ENCODE results near the gene SLC51B.
A peak's percentile ranks its signal among the peaks of the same experiment; 100 is the strongest.
"Not testable (repeated sequence)": the region's sequence is repeated elsewhere in the genome, so short reads cannot be mapped to it uniquely, and the experiment has no call there.

The SLC51B gene

DNA sequence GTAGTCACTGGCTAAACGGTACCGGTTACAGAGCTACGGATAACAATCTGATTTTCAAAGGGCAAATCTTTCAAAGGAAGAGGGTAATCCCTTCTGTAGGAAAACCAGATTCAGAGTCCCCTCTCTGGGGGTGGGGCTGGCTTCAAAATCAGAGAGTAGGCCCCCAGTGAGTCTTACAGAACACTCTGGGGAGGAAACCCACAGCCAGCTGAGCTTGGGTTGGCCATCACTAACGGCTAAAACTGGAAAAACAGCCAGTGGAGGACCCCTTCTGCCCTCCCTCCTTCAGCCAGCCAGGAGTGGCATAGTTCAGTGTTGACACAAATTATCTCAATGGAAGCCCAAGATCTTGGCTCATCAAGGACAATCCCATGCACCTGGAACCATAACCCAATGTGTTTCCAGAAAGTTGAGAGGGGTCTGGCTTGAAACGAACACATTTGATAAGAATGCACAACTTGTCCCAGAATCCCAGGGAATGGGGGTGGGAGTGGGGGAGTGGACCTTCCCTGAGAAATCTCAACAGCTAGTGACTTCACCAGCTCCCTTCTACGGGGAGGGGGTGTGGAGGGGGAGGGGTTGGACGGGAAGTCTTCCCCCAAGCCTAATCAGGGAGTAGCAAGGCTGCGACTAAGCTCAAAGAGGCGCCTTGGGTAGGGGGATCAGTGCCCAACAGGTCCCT, 21.6 kb downstream of the SLC51B start:
- DNase-seq (ENCODE audit: low spot score), result no peak

- DNase-seq (ENCODE audit: low spot score), result no peak
These were observed 22.1 kb downstream of the SLC51B start for GRCh38 chr15:65067317-65067644.

DNA sequence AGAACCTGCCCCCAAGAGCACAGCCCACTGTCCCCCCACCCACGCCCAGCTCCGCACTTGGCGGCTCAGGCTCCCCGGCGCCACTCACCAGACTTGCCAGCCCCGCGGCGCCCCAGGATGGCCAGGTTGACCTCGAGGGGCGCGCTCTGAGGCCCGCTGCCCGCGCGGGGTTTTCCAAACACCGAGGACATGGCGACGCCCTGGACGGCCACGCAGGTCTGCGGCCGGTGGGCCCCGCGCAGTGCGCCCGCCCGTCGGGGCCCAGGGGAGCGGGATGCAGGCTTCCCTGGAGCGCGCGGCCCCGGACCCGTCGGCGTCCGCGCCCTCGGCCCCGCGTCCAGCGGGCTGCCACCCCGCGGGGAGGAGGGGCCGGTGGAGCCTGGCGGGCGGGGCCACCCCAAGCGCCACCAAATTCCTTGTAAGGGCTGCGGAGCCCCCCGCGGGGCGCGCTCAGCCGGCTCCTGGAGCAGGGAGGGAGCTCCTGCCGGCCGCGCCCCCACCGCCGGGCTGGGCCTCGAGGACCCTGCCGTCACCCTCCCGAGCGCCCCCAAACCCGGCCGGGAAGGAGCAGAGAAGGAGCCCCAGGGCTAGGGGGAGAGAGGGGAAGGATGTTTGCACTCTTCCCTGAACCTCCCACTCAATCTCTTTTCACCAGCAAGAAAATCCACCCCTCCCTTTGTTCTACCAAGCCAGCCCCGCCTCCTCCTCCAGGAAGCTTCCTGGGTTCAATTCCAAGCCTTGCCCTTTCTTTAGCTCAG, 22.6 kb downstream of the SLC51B start, which contains the start of gene RASL12:
RASL12 (minus strand) TSS at position 347 of the 758 bp plus-strand sequence; CDS start at position 191, 156 bp downstream.
- no peak for DNase-seq (ENCODE audit: low spot score)

DNA sequence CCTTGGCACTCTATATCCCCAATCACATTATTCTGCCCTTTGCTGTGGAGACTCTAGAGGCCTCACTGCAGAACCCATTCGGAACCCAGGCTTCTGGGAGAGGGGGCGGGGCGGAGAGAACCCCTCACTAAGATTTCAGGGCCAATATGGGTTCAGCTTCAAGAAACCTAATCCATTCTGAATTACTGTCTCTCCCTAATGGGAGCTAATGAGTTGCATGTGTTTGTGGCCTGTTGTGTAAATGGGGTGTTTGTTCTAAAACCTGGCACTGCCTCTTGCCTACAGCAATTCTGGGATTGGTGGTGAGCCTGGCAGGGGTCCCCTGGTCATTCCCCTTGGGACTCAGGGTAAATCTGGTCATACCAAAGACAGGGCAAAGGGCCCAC, 23.2 kb downstream of the SLC51B start:
- no peak for DNase-seq (ENCODE audit: low spot score)

DNA sequence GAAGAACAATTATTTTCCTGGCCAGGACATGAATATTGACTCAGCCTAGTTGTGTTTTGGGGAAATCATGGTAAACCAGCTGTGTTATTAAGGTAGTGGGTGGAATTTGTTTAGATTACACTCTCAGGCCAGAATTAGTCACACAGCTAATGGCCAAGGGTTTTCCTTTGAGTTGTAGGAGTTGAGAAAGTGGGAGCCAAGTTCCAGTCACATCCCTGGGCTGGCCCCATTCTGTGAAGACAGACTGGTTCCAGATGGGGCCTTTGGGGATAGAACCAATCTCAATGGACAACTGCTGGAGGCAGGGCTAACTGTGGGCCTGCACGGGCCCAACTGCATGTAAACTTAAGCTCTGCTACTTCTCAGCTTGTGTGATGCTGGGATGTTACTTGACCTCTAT, 24.0 kb downstream of the SLC51B start:
- DNase-seq (ENCODE audit: low spot score), result no peak

DNA sequence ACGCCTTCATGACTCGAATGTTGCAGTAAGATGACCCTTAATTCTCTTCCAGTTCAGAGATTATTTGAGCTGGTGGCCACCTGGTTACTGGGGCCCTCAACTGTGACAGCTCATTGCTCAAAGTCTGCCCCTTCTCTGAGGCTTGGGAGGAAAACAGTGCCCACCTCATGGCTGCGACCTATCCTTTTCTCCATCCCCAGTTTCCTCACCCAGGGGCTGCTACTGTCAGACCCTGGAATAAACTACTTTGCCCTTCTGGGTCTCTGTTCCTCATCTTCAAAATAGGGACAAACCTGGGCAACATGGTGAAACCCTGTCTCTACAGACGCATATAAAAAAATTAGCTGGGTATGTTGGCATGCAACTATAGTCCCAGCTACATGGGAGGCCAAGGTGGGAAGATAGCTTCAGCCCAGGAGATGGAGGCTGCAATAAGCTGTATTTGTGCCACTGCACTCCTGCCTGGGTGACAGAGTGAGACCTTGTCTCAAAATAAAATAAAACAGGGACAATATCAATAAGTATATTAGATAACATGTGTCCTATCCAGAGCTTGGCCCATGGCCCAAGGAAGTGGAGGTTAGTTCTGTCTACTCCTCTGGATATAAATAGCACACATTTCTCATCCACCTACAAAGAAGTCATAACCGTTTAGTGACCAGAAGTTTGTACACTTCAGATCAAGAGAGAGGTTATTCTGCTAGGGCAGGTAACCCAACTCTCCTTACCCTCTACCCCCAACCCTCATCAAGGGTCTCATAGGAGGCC, 24.8 kb downstream of the SLC51B start:
- no peak for DNase-seq (ENCODE audit: low spot score)

GRCh38 chr15:65071381-65071811, 26.2 kb downstream of the SLC51B start:
- no peak for DNase-seq (ENCODE audit: low spot score)

DNA sequence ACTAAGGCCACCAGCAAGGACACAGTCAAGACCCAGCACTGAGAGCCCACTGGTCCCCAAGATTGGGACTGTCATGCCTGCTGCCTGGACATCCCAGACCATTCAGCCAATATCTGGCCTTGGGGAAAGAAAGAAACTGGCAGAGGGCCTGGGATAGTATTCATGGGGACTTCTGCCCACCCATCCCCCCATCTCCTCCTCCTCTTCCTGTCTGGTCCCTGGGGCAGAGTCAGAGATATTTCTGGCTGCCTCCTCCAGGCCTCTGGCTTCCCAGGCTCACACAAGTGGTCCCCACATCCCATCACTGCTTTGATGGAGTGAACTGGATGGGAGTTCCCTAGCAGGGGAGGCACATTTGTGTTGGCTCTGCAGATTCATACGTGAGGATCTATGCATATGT, 26.8 kb downstream of the SLC51B start:
- DNase-seq (ENCODE audit: low spot score), result no peak

DNA sequence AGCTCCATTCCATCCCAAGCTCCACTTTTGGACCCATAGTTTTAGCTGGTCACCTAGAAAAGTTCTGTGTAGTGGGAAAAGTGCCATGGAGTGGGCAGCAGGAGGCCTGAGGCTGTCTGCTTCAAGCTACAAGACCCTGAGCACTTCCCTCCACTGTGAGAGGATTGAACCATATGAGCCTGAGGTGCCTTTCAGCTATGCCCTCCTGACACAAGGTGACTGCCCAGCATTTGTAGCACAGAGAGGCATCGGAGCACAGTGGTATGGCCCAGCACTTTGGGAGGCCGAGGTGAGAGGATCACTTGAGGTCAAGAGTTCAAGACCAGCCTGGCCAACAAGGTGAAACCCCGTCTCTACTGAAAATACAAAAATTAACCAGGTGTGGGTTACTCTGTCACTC, 27.4 kb downstream of the SLC51B start:
- no peak for DNase-seq (ENCODE audit: low spot score)

GRCh38 chr15:65074946-65075345, 29.8 kb downstream of the SLC51B start:
- not testable (repeated sequence) for DNase-seq (ENCODE audit: low spot score)

- DNase-seq (ENCODE audit: low spot score), result not testable (repeated sequence)
These were observed 30.6 kb downstream of the SLC51B start for GRCh38 chr15:65075607-65076395.

- no peak for DNase-seq (ENCODE audit: low spot score)
These were observed 31.5 kb downstream of the SLC51B start, which contains the start of gene KBTBD13 for GRCh38 chr15:65076486-65077290. Gene KBTBD13 (plus strand): TSS chr15:65076746. CDS start chr15:65076816, 70 bp downstream.

DNA sequence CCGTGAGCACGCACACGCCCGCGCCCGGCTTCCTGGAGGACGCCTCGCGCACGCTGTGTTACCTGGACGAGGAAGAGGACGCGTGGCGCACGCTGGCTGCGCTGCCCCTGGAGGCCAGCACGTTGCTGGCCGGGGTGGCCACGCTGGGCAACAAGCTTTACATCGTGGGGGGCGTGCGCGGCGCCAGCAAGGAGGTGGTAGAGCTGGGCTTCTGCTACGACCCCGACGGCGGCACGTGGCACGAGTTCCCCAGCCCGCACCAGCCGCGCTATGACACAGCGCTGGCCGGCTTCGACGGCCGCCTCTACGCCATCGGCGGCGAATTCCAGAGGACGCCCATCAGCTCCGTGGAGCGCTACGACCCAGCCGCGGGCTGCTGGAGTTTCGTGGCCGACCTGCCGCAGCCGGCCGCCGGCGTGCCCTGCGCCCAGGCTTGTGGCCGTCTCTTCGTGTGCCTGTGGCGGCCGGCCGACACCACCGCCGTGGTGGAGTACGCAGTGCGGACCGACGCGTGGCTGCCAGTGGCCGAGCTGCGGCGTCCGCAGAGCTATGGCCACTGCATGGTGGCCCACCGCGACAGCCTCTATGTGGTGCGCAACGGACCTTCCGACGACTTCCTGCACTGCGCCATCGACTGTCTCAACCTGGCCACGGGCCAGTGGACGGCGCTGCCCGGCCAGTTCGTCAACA, 32.2 kb downstream of the SLC51B start:
- DNase-seq (ENCODE audit: low spot score), result no peak

DNA sequence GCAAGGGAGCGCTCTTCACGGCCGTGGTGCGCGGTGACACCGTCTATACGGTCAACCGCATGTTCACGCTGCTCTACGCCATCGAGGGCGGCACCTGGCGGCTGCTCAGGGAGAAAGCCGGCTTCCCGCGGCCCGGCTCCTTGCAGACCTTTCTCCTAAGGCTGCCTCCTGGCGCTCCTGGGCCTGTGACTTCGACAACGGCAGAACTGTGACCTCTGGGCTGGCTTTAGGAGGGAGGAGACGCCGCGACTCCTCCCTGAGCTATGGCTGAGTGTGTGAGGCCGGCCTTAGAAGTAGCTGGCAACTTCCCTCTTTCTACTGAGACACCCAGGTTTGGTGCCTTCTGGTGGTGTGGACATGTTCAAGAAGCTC, 32.8 kb downstream of the SLC51B start:
- peak; percentile 83 for DNase-seq (ENCODE audit: low spot score)

DNA sequence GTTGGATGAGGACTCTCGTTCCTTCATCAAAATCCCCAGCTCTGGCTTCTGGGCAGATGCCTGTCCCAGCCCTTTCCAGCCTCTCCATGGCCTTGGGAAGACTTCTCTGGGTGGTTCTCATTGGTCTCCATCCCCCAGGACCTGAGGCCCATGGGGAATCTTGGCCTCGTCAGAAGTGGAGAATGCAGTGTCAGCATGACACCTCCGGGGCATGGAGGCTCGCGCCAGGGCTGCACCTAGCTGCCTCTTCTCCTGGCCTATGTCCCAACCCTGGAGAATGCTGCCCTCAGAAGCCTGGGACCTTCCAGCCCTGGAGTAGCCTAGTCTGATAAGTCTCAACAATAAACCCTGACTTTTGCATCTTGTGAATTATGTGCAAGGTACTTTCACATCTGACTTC, 34.4 kb downstream of the SLC51B start:
- DNase-seq (ENCODE audit: low spot score), result no peak

DNA sequence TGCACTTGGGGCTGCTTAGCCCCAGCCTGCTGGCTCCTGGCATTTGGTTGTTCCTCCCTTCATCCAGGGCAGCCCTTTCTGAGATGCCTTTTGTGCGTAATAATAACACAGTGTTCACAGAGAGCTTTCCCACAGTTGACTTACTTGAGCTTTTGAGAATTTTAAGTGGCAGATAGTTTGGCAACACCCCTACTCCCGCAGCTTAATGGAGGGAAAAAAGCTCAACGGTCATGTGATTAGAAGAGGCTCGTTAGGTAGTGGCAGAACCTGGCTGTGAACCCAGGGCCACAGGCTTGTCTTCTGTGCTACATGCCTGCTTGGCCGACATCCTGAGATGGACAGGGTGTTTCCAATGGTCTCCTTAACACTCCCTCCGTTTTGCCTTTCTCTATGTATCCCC, 36.1 kb downstream of the SLC51B start:
- DNase-seq (ENCODE audit: low spot score), result no peak

DNA sequence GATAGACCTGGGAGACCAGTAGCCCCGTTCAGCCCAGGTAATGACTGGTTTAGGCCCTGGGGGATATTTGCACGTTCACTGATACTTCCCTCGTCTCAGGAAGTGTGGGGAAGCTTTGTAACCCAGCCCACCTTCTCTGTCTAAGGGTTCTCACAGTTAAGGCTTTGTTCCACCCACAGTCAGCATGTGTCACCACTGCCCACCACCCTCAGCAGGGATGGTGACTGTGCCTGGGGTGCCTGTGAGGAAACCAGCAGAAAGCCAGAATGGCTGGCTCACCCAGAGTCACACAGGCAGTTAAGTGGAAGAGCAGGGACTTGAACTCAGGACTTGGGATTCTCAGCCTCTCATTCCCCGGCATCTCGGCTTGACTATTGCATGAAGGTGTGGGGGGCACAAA, 36.6 kb downstream of the SLC51B start:
- DNase-seq (ENCODE audit: low spot score), result no peak

- DNase-seq (ENCODE audit: low spot score), result peak; percentile 20
These were observed 37.2 kb downstream of the SLC51B start for GRCh38 chr15:65082303-65082953.

DNA sequence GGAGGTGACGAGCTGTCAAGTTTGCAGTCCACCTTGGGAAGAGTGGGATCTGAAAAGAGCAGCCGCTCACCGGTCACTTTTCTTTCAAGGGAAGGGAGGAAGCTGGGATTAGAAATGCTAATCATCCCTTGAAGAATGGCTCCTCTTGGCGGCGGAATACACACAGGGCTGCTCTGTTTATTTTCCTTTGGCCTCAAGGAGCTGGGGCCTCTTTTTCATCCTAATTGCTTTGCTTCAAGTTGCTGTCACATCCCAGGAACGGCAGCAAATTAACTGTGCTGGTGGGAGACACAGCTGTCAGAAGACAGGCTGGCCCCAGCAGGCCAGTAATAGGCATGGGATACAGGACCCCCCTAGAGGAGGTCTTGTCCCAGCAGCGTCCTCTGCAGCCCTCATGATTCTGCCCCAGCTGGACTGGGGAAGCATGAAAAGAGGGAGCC, 38.1 kb downstream of the SLC51B start:
- DNase-seq (ENCODE audit: low spot score), result no peak

Measured in LoVo (cell line).